GM12875 (cell line): ENCODE data around the gene PDGFRB.

Experiments
- H3K4me3 ChIP-seq: one replicate; pipeline ENCODE4 v1.5.1; 2011; ENCODE audit warnings: low read depth, low read length, control low read depth
- TF ChIP-seq, protein P1 (sequence below): IDR thresholded peaks from 2 replicates; pipeline ENCODE4 v1.5.1; 2011; ENCODE audit warnings: low read depth, mild to moderate bottlenecking, control low read depth, inconsistent platforms, low read length, moderate library complexity, borderline replicate concordance; ENCODE audit not compliant: insufficient read depth

The PDGFRB gene

DNA sequence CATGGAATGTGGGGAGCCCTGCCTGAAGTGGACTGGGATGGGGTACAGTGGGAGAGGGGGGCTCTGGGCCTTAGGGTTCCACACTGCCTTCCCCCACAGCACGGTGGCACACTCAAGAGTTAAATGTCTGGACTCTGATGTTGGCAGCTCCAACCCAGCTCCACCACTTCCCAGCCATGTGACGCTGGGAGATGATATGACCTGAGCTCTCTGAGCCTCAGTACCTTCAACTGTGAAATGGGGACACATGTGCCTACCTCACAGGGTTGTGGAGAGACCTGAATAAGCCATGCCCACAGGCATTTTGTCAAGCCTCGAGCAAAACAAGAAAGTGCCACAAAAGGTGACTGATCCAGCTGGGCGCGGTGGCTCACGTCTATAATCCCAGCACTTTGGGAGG lies 3.4 kb upstream of the PDGFRB start:
- TF ChIP-seq, protein P1, sequence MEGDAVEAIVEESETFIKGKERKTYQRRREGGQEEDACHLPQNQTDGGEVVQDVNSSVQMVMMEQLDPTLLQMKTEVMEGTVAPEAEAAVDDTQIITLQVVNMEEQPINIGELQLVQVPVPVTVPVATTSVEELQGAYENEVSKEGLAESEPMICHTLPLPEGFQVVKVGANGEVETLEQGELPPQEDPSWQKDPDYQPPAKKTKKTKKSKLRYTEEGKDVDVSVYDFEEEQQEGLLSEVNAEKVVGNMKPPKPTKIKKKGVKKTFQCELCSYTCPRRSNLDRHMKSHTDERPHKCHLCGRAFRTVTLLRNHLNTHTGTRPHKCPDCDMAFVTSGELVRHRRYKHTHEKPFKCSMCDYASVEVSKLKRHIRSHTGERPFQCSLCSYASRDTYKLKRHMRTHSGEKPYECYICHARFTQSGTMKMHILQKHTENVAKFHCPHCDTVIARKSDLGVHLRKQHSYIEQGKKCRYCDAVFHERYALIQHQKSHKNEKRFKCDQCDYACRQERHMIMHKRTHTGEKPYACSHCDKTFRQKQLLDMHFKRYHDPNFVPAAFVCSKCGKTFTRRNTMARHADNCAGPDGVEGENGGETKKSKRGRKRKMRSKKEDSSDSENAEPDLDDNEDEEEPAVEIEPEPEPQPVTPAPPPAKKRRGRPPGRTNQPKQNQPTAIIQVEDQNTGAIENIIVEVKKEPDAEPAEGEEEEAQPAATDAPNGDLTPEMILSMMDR = no peak
- no peak overlapping the region for H3K4me3 ChIP-seq

DNA sequence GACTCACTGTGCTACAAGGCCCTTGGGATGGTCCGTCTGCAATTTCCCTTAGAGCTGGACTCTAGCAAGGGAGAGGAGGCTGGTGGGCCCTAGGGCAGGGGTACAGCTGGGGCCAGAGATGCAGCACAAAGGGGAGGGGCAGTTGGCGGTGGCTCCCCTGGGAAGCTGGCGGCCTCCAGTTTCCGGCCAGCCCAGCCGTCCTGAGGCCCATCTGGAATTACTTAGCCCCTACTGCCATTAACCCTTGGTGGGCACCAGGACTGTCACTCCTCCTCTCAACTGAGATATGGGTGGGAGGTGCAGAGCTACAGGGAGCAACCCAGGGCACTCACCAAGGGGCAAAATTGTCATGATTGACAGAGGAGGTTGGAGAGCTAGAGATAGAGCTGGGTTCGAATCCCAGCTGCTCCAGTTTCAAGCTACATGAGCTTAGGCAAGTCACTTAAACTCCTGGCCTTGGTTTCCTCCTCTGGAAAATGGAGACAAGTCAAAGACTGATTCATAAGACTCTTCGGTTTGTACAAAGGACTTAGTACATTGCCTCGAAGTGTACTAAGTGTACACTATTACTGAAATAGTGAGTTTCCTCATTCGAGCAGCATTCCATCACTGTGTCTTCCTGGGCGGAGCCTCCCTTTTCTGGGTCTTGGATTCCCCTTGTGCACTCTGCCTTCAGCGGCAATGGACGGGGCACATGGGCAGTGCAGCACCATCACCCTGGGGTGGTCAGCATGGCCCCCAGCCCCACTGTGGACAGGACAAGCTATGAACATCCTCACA lies 2.7 kb upstream of the PDGFRB start:
- TF ChIP-seq, protein P1 = no peak

DNA sequence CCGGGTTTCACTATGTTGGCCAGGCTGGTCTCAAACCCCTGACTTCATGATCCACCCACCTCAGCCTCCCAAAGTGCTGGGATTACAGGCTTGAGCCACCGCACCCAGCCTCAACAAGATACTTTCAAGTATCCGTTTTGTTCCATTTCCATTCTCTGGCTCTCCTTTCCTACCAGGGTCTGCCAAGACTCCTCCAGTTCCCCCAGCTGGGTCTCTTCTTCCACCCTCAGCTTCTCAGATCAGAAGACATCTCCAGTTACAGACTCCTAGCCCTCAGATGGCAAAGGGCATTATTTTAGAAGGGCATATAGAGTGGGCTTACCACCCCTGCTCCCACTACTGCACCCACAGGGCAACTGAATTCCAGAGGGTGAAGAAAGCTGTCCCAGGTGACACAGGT lies 1.5 kb upstream of the PDGFRB start:
- TF ChIP-seq, protein P1 = no peak
- no peak overlapping the region for H3K4me3 ChIP-seq

More for the DNA sequence above, 2.7 kb upstream of the PDGFRB start:
- no peak overlapping the region for H3K4me3 ChIP-seq

DNA sequence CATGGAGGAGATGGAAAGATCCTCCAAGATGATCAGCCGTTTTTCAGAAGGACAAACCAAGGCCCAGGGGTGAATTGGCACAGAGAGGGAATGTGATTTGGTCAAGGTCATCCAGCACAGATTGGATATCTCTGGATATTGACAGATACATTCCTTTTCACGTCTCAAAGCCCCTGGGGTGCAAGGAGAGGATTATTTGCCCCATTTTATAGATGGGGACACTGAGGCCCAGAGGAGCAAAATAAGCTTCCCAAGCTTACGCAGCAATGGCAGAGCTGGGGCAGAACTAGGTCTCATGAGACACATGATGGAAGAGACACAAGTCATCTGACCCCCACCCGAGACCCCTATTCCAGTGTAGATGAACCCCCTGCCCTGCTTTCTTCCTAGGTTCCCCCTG lies 895 bp upstream of the PDGFRB start:
- TF ChIP-seq, protein P1 = no peak
- no peak overlapping the region for H3K4me3 ChIP-seq

DNA sequence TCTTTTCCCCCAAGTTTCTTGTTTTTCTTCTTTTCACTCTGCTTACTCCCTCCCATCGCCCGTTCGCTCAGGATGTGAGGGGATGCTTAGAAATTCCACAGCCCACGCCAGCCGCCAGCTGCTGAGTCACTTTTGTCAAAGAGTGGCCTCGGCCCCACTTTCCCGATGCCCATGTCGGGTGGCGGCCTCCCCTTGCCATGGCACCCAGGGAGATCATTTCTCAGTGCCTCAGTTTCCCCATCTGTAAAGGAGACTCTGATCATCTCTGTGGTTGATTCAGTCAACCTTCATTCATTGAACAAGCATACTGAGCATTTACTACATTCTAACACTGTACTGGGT lies 353 bp upstream of the PDGFRB start:
- peak overlapping the region; percentile 31 for H3K4me3 ChIP-seq
- TF ChIP-seq, protein P1 = no peak

DNA sequence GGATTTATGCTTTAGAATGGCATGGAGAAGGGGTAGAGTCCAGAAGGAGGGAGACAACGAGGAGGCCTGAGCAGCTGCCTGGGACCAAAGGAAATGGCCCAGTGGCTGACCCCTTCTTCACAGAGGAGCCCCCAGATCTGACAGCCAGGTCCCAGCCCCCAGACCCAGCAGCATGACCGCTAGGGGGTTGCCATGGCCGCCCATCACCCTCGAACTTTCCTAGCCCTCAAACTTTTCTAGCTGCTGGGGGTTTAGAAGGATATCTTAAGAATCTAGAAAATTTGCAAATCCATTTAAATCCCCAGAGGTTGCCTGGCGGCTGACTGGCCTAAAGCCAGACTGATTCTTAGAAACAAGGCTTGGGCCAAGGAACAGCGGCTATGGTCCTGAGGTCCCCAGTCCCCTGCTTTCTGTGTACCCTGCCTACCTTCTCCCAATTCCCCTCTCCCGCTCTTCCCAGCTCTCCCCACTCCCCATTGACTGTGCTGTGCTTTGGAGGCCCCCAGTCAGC lies 972 bp downstream of the PDGFRB start:
- no peak overlapping the region for H3K4me3 ChIP-seq
- TF ChIP-seq, protein P1 = no peak

DNA sequence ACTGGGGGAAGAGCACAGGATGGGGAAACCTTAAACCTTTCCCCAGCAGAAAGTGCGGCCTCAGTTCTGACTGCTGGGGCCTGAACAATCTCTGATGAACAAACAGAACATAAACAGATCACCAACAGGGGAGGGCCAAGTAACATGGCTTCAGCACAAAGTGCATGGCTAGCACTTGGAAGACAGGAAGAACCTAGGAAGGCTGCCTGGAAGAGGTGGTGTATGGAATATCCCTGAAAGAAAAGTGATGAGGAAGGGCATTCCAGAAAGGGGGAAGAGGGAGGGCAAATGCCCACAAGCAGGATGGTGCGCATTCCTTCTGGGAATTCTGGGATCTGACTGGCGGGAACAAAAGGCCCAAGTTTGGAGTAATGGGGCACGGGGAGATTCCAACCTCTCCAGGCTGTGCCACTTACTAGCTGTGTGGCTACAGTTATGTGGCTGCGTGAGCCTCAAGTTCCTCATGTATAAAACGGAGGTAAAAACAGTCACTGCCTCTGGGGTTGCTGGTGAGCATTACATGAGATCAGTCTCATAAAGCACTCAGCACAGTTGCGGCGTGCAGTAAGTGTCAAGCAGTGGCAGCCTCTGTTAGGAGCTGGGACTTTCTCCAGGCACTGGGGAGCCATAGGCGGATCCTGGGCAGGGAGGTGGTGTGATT lies 1.6 kb downstream of the PDGFRB start:
- no peak overlapping the region for H3K4me3 ChIP-seq
- TF ChIP-seq, protein P1 = 0 out of 2 replicates have a peak, but pooled peaks have one; percentile 7
